SU-DHL-6 (cell line): ENCODE data around the gene SPEN.

Source experiments
- CTCF ChIP-seq: fragments of 200-600 bp; sonication (generic); IDR thresholded peaks from one replicate; pipeline ENCODE4 v1.5.1; 2017; ENCODE audit warnings: antibody characterized with exemption, mild to moderate bottlenecking, low read length, moderate library complexity; ENCODE audit not compliant: insufficient read depth, poor library complexity, severe bottlenecking
- EZH2phosphoT487 ChIP-seq: fragments of 200-600 bp; sonication (generic), shearing (Covaris generic); conservative IDR thresholded peaks from 2 replicates; pipeline ENCODE4 v1.6.1; 2018; ENCODE audit warnings: mild to moderate bottlenecking, antibody characterized with exemption, low read length, moderate library complexity, mixed read lengths

GRCh38 chr1:15963363-15963967 is 116.0 kb downstream of the SPEN start:
- no peak for TF ChIP-seq CTCF
- TF ChIP-seq EZH2phosphoT487, result no peak
